ENCODE data around the gene KREMEN1. TPM values are rescaled to one million over a fixed set of nuclear protein-coding genes. Genes with fewer than 3 reads are reported as not detected.

Gene KREMEN1
- total RNA-seq, 4 donors from 2014 or later, result 11.1 to 23.8 (median 13.9) TPM

GRCh38 chr22:29060931-29061330 lies 11.9 kb upstream of the KREMEN1 start:
- TF ChIP-seq CTCF (IDR thresholded peaks at IDR 0.05), result no peak
- no peak for ATAC-seq (ENCODE audit: low FRiP score)

GRCh38 chr22:29061773-29062172 lies 11.1 kb upstream of the KREMEN1 start, which contains the start of gene C22orf31:
TSS of gene C22orf31 (minus strand) at chr22:29061831. CDS start at chr22:29061792, 39 bp downstream.
- ATAC-seq (ENCODE audit: low FRiP score) (no peak), DNase-seq (ENCODE audit: low spot score) (no peak)
- no peak for TF ChIP-seq CTCF (IDR thresholded peaks at IDR 0.05)

More at GRCh38 chr22:29060931-29061330, 11.9 kb upstream of the KREMEN1 start:
- no peak for DNase-seq (ENCODE audit: low spot score)

- peak; percentile 53 for ATAC-seq (ENCODE audit: low FRiP score)
- no peak for TF ChIP-seq CTCF (IDR thresholded peaks at IDR 0.05)
- no peak for DNase-seq (ENCODE audit: low spot score)
Measured at GRCh38 chr22:29062286-29062821, 10.5 kb upstream of the KREMEN1 start.

- DNase-seq (ENCODE audit: low spot score) (no peak), ATAC-seq (ENCODE audit: low FRiP score) (no peak)
- TF ChIP-seq CTCF (IDR thresholded peaks at IDR 0.05), result no peak
Measured at GRCh38 chr22:29065468-29066190, 7.2 kb upstream of the KREMEN1 start.

GRCh38 chr22:29069463-29069862 lies 3.4 kb upstream of the KREMEN1 start:
- DNase-seq (ENCODE audit: low spot score), result no peak
- no peak for ATAC-seq (ENCODE audit: low FRiP score)
- TF ChIP-seq CTCF (IDR thresholded peaks at IDR 0.05), result no peak

- DNase-seq (ENCODE audit: low spot score), result no peak
- no peak for TF ChIP-seq CTCF (IDR thresholded peaks at IDR 0.05)
- no peak for ATAC-seq (ENCODE audit: low FRiP score)
Measured at GRCh38 chr22:29070490-29070889, 2.3 kb upstream of the KREMEN1 start.

Measured in omental fat pad (tissue), 4 donors.